Keratinocyte (primary cell): Measurements from ENCODE around the gene CUL4A. TPM values are rescaled to one million over a fixed set of nuclear protein-coding genes. Genes with fewer than 3 reads are reported as not detected.

Source experiments
- DNase-seq: peaks from one replicate; pipeline ENCODE4 v3.0.0-alpha.2; 2011; ENCODE audit warnings: low read depth, missing footprints, low spot score
- FAIRE-seq: peaks from 2 replicates; lab custom pipeline; 2011; peaks lifted over from hg19 to GRCh38; lab: Jason Lieb, UNC
- H2AFZ ChIP-seq: 2 replicates; pipeline ENCODE4 v1.6.0; 2012; ENCODE audit warnings: low read length, control low read depth, inconsistent platforms; ENCODE audit not compliant: control insufficient read depth
- H3K27ac ChIP-seq: 2 replicates; pipeline ENCODE4 v1.5.1; 2011; ENCODE audit warnings: low read length; ENCODE audit not compliant: control insufficient read depth, insufficient read depth
- H3K27me3 ChIP-seq: 3 replicates; pipeline ENCODE4 v1.6.0; 2011; ENCODE audit warnings: low read length; ENCODE audit not compliant: control insufficient read depth, insufficient read depth; ENCODE audit errors: extremely low read depth
- H3K36me3 ChIP-seq, 2 experiments: 2 replicates in 1 of 2; 3 replicates in 1 of 2; pipeline ENCODE4 v1.5.1; 2011; ENCODE audit warnings: low read length in 2 of 2, mild to moderate bottlenecking in 1 of 2; ENCODE audit not compliant: control insufficient read depth in 2 of 2, insufficient read depth in 2 of 2; ENCODE audit errors: extremely low read depth in 1 of 2
- H3K4me1 ChIP-seq: 3 replicates; pipeline ENCODE4 v1.5.1; 2011; ENCODE audit warnings: low read length; ENCODE audit not compliant: control insufficient read depth, insufficient read depth; ENCODE audit errors: extremely low read depth
- H3K4me2 ChIP-seq: 3 replicates; pipeline ENCODE4 v1.6.0; 2011; ENCODE audit warnings: low read depth, low read length; ENCODE audit not compliant: control insufficient read depth, insufficient read depth; ENCODE audit errors: extremely low read depth
- H3K4me3 ChIP-seq, 3 experiments: fragments of 200-600 bp in 1 of 3; sonication (generic) in 1 of 3; 2 replicates in 2 of 3; 3 replicates in 1 of 3; pipeline ENCODE4 v1.5.1; 2011 to 2016; ENCODE audit warnings: low read length in 3 of 3, mild to moderate bottlenecking in 3 of 3, control low read depth in 2 of 3, inconsistent platforms in 1 of 3, low read depth in 1 of 3, mixed read lengths in 1 of 3, mixed run types in 1 of 3, moderate library complexity in 1 of 3; ENCODE audit not compliant: control insufficient read depth in 2 of 3, insufficient read depth in 2 of 3; ENCODE audit errors: extremely low read depth in 1 of 3
- H3K79me2 ChIP-seq: 2 replicates; pipeline ENCODE4 v1.6.0; 2012; ENCODE audit warnings: low read length; ENCODE audit not compliant: control insufficient read depth, insufficient read depth
- H3K9ac ChIP-seq: 3 replicates; pipeline ENCODE4 v1.6.0; 2011; ENCODE audit warnings: low read length; ENCODE audit not compliant: control insufficient read depth, insufficient read depth; ENCODE audit errors: extremely low read depth
- H3K9me1 ChIP-seq: 3 replicates; pipeline ENCODE4 v1.6.0; 2011; ENCODE audit warnings: low read length; ENCODE audit not compliant: control insufficient read depth, insufficient read depth; ENCODE audit errors: extremely low read depth
- H3K9me3 ChIP-seq: 2 replicates; pipeline ENCODE4 v1.5.1; 2012; ENCODE audit warnings: low read depth, low read length; ENCODE audit not compliant: control insufficient read depth
- H4K20me1 ChIP-seq: 3 replicates; pipeline ENCODE4 v1.6.0; 2011; ENCODE audit warnings: low read length; ENCODE audit not compliant: control insufficient read depth, insufficient read depth; ENCODE audit errors: extremely low read depth
- CTCF ChIP-seq, 3 experiments: IDR thresholded peaks in 1 of 3; conservative IDR thresholded peaks in 1 of 3; optimal IDR thresholded peaks in 1 of 3; 2 replicates in 2 of 3; 3 replicates in 1 of 3; pipeline versions ENCODE3 to v1.5.1; 2011; ENCODE audit warnings: low read length in 3 of 3, mild to moderate bottlenecking in 3 of 3, moderate library complexity in 2 of 3, control low read depth in 1 of 3, inconsistent platforms in 1 of 3; ENCODE audit not compliant: insufficient read depth in 2 of 3; ENCODE audit errors: extremely low read depth in 1 of 3
- EZH2 ChIP-seq: IDR thresholded peaks from one replicate; pipeline ENCODE4 v1.6.1; 2012; ENCODE audit warnings: inconsistent platforms, mild to moderate bottlenecking, low read length, moderate library complexity
- dilution Hi-C: fragments of 300-500 bp; cut with MboI; formaldehyde crosslinking; loops from one replicate; pipeline ENCODE4 v1.7.0; 2020; ENCODE audit warnings: low sequenced_read_pairs; ENCODE audit not compliant: extremely low pct_ligation_motif_present
- polyA plus RNA-seq, 5 experiments: library from polyadenylated mRNA; depleted of rRNA in 3 of 5; stranded (reverse) in 3 of 5; stranded (forward) in 1 of 5; unstranded in 1 of 5; fragments of >200 nt; gene quantifications; 1 replicate in 1 of 5; 2 replicates in 3 of 5; 3 replicates in 1 of 5; pipeline versions ENCODE4 v1.2.1 to v1.2.3, GENCODE V29; 2011 to 2012; ENCODE audit warnings: missing spikeins in 2 of 5, low read depth in 1 of 5, low replicate concordance in 1 of 5

Gene CUL4A
- polyA plus RNA-seq, 1 donor (not counting 4 experiments of a cell fraction or from before 2014, with no cell fraction given) = 57.3 TPM

- H2AFZ ChIP-seq = no peak overlapping the region
- dilution Hi-C loops = no loop called here
- H3K27ac ChIP-seq = no peak overlapping the region
- H3K4me1 ChIP-seq = peaks cover 18% of the 10 kb centered on the region
- no peak overlapping the region for H3K4me3 ChIP-seq
- no peak for DNase-seq
- peaks cover 11% of the 10 kb centered on the region for H3K9me1 ChIP-seq
- no peaks in the 10 kb centered on the region for H3K27me3 ChIP-seq
- H3K36me3 ChIP-seq = peaks cover 16 to 30% of the 10 kb centered on the region in 2 experiments
- no peak overlapping the region for H3K9ac ChIP-seq
- H3K79me2 ChIP-seq = peaks cover 95% of the 10 kb centered on the region
- no peak overlapping the region for H3K4me2 ChIP-seq
- TF ChIP-seq CTCF (optimal IDR thresholded peaks at IDR 0.05 in 1 of 3, IDR thresholded peaks at IDR 0.05 in 1 of 3, conservative IDR thresholded peaks at IDR 0.05 in 1 of 3; ENCODE audit: extremely low read depth in 1 of 3, insufficient read depth in 2 of 3, low read length in 3 of 3) (no peak), EZH2 (no peak)
- FAIRE-seq = no peak
- H3K9me3 ChIP-seq = no peaks in the 10 kb centered on the region
- peaks cover 41% of the 10 kb centered on the region for H4K20me1 ChIP-seq
Observed at GRCh38 chr13:113219256-113219940, 10.0 kb downstream of the CUL4A start.

GRCh38 chr13:113220141-113220598 lies 10.8 kb downstream of the CUL4A start:
- Histone ChIP-seq H3K79me2 (peaks cover 95% of the 10 kb centered on the region), H3K9me1 (peaks cover 7% of the 10 kb centered on the region), H3K9me3 (no peaks in the 10 kb centered on the region), H3K4me2 (no peak overlapping the region), H3K4me1 (peaks cover 17% of the 10 kb centered on the region), H3K9ac (no peak overlapping the region), H3K27me3 (no peaks in the 10 kb centered on the region), H3K27ac (no peak overlapping the region), H3K4me3 (no peak overlapping the region), H4K20me1 (peaks cover 34% of the 10 kb centered on the region), H3K36me3 (peaks cover 21 to 38% of the 10 kb centered on the region in 2 experiments), H2AFZ (no peak overlapping the region)
- TF ChIP-seq EZH2 (no peak), CTCF (optimal IDR thresholded peaks at IDR 0.05 in 1 of 3, IDR thresholded peaks at IDR 0.05 in 1 of 3, conservative IDR thresholded peaks at IDR 0.05 in 1 of 3; ENCODE audit: extremely low read depth in 1 of 3, insufficient read depth in 2 of 3, low read length in 3 of 3) (no peak)
- dilution Hi-C loops = no loop called here
- no peak for FAIRE-seq
- DNase-seq = no peak
